Spleen (tissue), 7 donors: ENCODE measurements around the gene MAL.

Source experiments
- CTCF ChIP-seq, 11 experiments: fragments of 200-600 bp in 7 of 11; fragments of 450-650 bp in 4 of 11; sonication (generic) in 4 of 11; IDR thresholded peaks in 8 of 11; conservative IDR thresholded peaks in 3 of 11; 1 replicate in 7 of 11; 2 replicates in 4 of 11; pipeline versions ENCODE4 v1.4.0 to v1.8.0; 2016 to 2021; ENCODE audit warnings: antibody characterized with exemption in 11 of 11, inconsistent platforms in 4 of 11, mild to moderate bottlenecking in 1 of 11
- POLR2A ChIP-seq, 3 donors: fragments of 450-650 bp; IDR thresholded peaks; one replicate each; pipeline ENCODE4 v1.5.1; 2017; ENCODE audit warnings: antibody characterized with exemption in 3 of 3, mild to moderate bottlenecking in 1 of 3
- POLR2AphosphoS5 ChIP-seq, 3 donors: sonication (generic); formaldehyde crosslinking; IDR thresholded peaks; one replicate each; pipeline ENCODE4 v1.5.1; 2017; ENCODE audit warnings: antibody characterized with exemption in 3 of 3
- donor health status: DM: no; HTN: no; CAD: no; lungs with moderate emphysema.
- donor health status: DM: no; HTN: no; CAD: no.
- donor health status: DM: no; HTN: no; CAD: no.

- TF ChIP-seq POLR2AphosphoS5 (IDR thresholded peaks at IDR 0.05) (peak in 1 of 3 donors; percentile 31), CTCF (IDR thresholded peaks at IDR 0.05 in 8 of 11, conservative IDR thresholded peaks at IDR 0.05 in 3 of 11) (no peak), POLR2A (IDR thresholded peaks at IDR 0.05) (no peak)
Observed at GRCh38 chr2:95024960-95025405, 525 bp upstream of the MAL start.
